Measurements from ENCODE around the gene ALOX15.

DNA sequence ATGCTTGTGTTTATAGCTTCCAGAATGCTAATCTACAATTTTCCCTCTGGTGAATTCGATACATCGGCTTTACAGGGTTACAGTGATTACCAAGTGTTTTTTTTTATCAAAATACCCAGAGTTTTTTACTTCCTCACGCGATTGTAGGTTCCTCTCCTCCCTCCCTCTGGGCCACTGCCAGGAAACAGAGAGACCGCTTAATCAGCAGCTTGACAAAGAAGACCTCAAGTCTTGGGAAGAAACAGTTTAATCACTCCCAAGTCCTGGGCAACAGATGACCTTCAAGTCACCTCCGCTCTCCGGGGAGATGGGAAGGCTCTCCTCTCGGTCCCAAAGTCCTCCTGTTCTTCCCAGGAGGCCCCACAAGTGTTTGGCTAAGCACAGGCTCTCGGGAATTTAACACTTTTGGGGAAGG is 33.7 kb downstream of the ALOX15 start:
- TF ChIP-seq, protein P1, sequence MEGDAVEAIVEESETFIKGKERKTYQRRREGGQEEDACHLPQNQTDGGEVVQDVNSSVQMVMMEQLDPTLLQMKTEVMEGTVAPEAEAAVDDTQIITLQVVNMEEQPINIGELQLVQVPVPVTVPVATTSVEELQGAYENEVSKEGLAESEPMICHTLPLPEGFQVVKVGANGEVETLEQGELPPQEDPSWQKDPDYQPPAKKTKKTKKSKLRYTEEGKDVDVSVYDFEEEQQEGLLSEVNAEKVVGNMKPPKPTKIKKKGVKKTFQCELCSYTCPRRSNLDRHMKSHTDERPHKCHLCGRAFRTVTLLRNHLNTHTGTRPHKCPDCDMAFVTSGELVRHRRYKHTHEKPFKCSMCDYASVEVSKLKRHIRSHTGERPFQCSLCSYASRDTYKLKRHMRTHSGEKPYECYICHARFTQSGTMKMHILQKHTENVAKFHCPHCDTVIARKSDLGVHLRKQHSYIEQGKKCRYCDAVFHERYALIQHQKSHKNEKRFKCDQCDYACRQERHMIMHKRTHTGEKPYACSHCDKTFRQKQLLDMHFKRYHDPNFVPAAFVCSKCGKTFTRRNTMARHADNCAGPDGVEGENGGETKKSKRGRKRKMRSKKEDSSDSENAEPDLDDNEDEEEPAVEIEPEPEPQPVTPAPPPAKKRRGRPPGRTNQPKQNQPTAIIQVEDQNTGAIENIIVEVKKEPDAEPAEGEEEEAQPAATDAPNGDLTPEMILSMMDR (IDR thresholded peaks at IDR 0.05) = no peak
- no peak for TF ChIP-seq POLR2A (IDR thresholded peaks at IDR 0.05)

Measured in esophagus squamous epithelium (tissue), 4 donors.